ENCODE data around the gene PGAP2. TPM values are rescaled to one million over a fixed set of nuclear protein-coding genes. Genes with fewer than 3 reads are reported as not detected.
A peak's percentile ranks its signal among the peaks of the same experiment; 100 is the strongest.
"Not testable (repeated sequence)": the region's sequence is repeated elsewhere in the genome, so short reads cannot be mapped to it uniquely, and the experiment has no call there.

PGAP2 gene
- total RNA-seq, 1 donor from 2014 or later: 43.1 TPM

- Mint-ChIP-seq H3K27ac (peak overlapping the region; percentile 86), H3K4me3 (peak overlapping the region; percentile 95)
These were observed 1.2 kb downstream of the PGAP2 start for GRCh38 chr11:3809624-3809928.

GRCh38 chr11:3810446-3810845 lies 2.1 kb downstream of the PGAP2 start:
- H3K9me3 Mint-ChIP-seq: no peaks in the 10 kb centered on the region
- no peak for DNase-seq (ENCODE audit: extremely low spot score, unreplicated experiment)
- no peaks in the 10 kb centered on the region for H3K27me3 Mint-ChIP-seq
- TF ChIP-seq CTCF (conservative IDR thresholded peaks at IDR 0.05): no peak
- peak overlapping the region; percentile 71 for H3K4me3 Mint-ChIP-seq
- no peaks in the 10 kb centered on the region for H3K36me3 Mint-ChIP-seq
- H3K4me1 Mint-ChIP-seq (ENCODE audit: unreplicated experiment): peaks cover 24% of the 10 kb centered on the region
- H3K27ac Mint-ChIP-seq: no peak overlapping the region

More at GRCh38 chr11:3809624-3809928, 1.2 kb downstream of the PGAP2 start:
- Mint-ChIP-seq H3K27me3 (no peaks in the 10 kb centered on the region), H3K4me1 (ENCODE audit: unreplicated experiment) (peaks cover 24% of the 10 kb centered on the region), H3K36me3 (no peaks in the 10 kb centered on the region), H3K9me3 (no peaks in the 10 kb centered on the region)
- no peak for TF ChIP-seq CTCF (conservative IDR thresholded peaks at IDR 0.05)
- no peak for DNase-seq (ENCODE audit: extremely low spot score, unreplicated experiment)

- no peak for TF ChIP-seq CTCF (conservative IDR thresholded peaks at IDR 0.05)
- Mint-ChIP-seq H3K9me3 (no peaks in the 10 kb centered on the region), H3K4me3 (no peak overlapping the region), H3K27me3 (no peaks in the 10 kb centered on the region), H3K36me3 (no peaks in the 10 kb centered on the region), H3K4me1 (ENCODE audit: unreplicated experiment) (peaks cover 29% of the 10 kb centered on the region), H3K27ac (no peak overlapping the region)
- DNase-seq (ENCODE audit: extremely low spot score, unreplicated experiment): no peak
These were observed 2.6 kb downstream of the PGAP2 start for GRCh38 chr11:3810951-3811350.

- H3K27ac Mint-ChIP-seq; DNase-seq (ENCODE audit: extremely low spot score, unreplicated experiment); H3K9me3 Mint-ChIP-seq; H3K4me3 Mint-ChIP-seq; H3K27me3 Mint-ChIP-seq; H3K36me3 Mint-ChIP-seq: not testable (repeated sequence)
- peaks cover 12% of the 10 kb centered on the region for H3K4me1 Mint-ChIP-seq (ENCODE audit: unreplicated experiment)
These were observed 6.5 kb downstream of the PGAP2 start for GRCh38 chr11:3814832-3815231.

- H3K27me3 Mint-ChIP-seq: no peaks in the 10 kb centered on the region
These were observed 7.5 kb downstream of the PGAP2 start for GRCh38 chr11:3815845-3816244.

GRCh38 chr11:3816673-3817072 lies 8.3 kb downstream of the PGAP2 start:
- no peak for TF ChIP-seq CTCF (conservative IDR thresholded peaks at IDR 0.05)
- Mint-ChIP-seq H3K4me1 (ENCODE audit: unreplicated experiment) (peaks cover 8% of the 10 kb centered on the region), H3K4me3 (no peak overlapping the region), H3K27me3 (no peaks in the 10 kb centered on the region), H3K36me3 (no peaks in the 10 kb centered on the region), H3K27ac (no peak overlapping the region), H3K9me3 (no peaks in the 10 kb centered on the region)
- DNase-seq (ENCODE audit: extremely low spot score, unreplicated experiment): no peak

More at GRCh38 chr11:3815845-3816244, 7.5 kb downstream of the PGAP2 start:
- Mint-ChIP-seq H3K4me3 (no peak overlapping the region), H3K36me3 (no peaks in the 10 kb centered on the region), H3K9me3 (no peaks in the 10 kb centered on the region), H3K27ac (no peak overlapping the region), H3K4me1 (ENCODE audit: unreplicated experiment) (peaks cover 8% of the 10 kb centered on the region)
- TF ChIP-seq CTCF (conservative IDR thresholded peaks at IDR 0.05): no peak
- DNase-seq (ENCODE audit: extremely low spot score, unreplicated experiment): no peak

Measured in type B pancreatic cell (in vitro differentiated cells).